Daoy (cell line): ENCODE data around the gene CCL24. TPM values are rescaled to one million over a fixed set of nuclear protein-coding genes. Genes with fewer than 3 reads are reported as not detected.
"Not testable (repeated sequence)": the region's sequence is repeated elsewhere in the genome, so short reads cannot be mapped to it uniquely, and the experiment has no call there.

ENCODE experiments used
- DNase-seq: peaks from one replicate; pipeline ENCODE4 v3.0.0-alpha.2; 2015; ENCODE audit warnings: low read depth
- total RNA-seq: library from RNA; depleted of rRNA; stranded (reverse); fragments of >200 nt; shearing (Covaris generic); gene quantifications from 2 replicates; pipeline ENCODE4 v1.2.3, GENCODE V29; 2014; rRNA removed

The CCL24 gene
- total RNA-seq, result not detected in 2 replicates

GRCh38 chr7:75813781-75814236 lies at the start of gene CCL24:
TSS of gene CCL24 (minus strand) at chr7:75813806. CDS start at chr7:75813715, 91 bp downstream.
- no peak for DNase-seq

- no peak for DNase-seq
Measured at GRCh38 chr7:75861636-75862035, 48.0 kb upstream of the CCL24 start.

GRCh38 chr7:75858410-75858809 lies 44.8 kb upstream of the CCL24 start:
- DNase-seq, result no peak

GRCh38 chr7:75856536-75856935 lies 42.9 kb upstream of the CCL24 start:
- no peak for DNase-seq

GRCh38 chr7:75854813-75855345 lies 41.3 kb upstream of the CCL24 start:
- DNase-seq, result not testable (repeated sequence)

- no peak for DNase-seq
Measured at GRCh38 chr7:75854233-75854632, 40.6 kb upstream of the CCL24 start.

- no peak for DNase-seq
Measured at GRCh38 chr7:75850235-75850634, 36.6 kb upstream of the CCL24 start.

- DNase-seq, result no peak
Measured at GRCh38 chr7:75849573-75849972, 36.0 kb upstream of the CCL24 start.

GRCh38 chr7:75847707-75848106 lies 34.1 kb upstream of the CCL24 start:
- no peak for DNase-seq

GRCh38 chr7:75845132-75845531 lies 31.5 kb upstream of the CCL24 start:
- not testable (repeated sequence) for DNase-seq

- no peak for DNase-seq
Measured at GRCh38 chr7:75844158-75844557, 30.6 kb upstream of the CCL24 start.

GRCh38 chr7:75843613-75844116 lies 30.1 kb upstream of the CCL24 start:
- no peak for DNase-seq

- peak; percentile 61 for DNase-seq
Measured at GRCh38 chr7:75842836-75843446, 29.3 kb upstream of the CCL24 start.

- DNase-seq, result no peak
Measured at GRCh38 chr7:75840029-75840428, 26.4 kb upstream of the CCL24 start.

- not testable (repeated sequence) for DNase-seq
Measured at GRCh38 chr7:75838281-75838930, 24.8 kb upstream of the CCL24 start.

- no peak for DNase-seq
Measured at GRCh38 chr7:75836798-75837197, 23.2 kb upstream of the CCL24 start.

GRCh38 chr7:75835688-75836285 lies 22.2 kb upstream of the CCL24 start:
- DNase-seq, result no peak

- DNase-seq, result peak; percentile 62
Measured at GRCh38 chr7:75833662-75834061, 20.1 kb upstream of the CCL24 start.

GRCh38 chr7:75830978-75831377 lies 17.4 kb upstream of the CCL24 start:
- DNase-seq, result no peak

GRCh38 chr7:75829656-75830055 lies 16.1 kb upstream of the CCL24 start:
- peak; percentile 89 for DNase-seq

GRCh38 chr7:75823198-75823910 lies 9.7 kb upstream of the CCL24 start:
- DNase-seq, result peak; percentile 33

GRCh38 chr7:75820688-75821087 lies 7.1 kb upstream of the CCL24 start:
- DNase-seq, result no peak
